SH-SY5Y (cell line): ENCODE data around the gene DYNC1LI1.

Experiments used
- GATA2 ChIP-seq: IDR thresholded peaks from 2 replicates; pipeline ENCODE4 v1.6.1; 2011; ENCODE audit warnings: mild to moderate bottlenecking, low read depth, low read length
- GATA3 ChIP-seq: IDR thresholded peaks from 2 replicates; pipeline ENCODE4 v1.6.1; 2011; ENCODE audit warnings: low read depth, mild to moderate bottlenecking, low read length, moderate library complexity

DNA sequence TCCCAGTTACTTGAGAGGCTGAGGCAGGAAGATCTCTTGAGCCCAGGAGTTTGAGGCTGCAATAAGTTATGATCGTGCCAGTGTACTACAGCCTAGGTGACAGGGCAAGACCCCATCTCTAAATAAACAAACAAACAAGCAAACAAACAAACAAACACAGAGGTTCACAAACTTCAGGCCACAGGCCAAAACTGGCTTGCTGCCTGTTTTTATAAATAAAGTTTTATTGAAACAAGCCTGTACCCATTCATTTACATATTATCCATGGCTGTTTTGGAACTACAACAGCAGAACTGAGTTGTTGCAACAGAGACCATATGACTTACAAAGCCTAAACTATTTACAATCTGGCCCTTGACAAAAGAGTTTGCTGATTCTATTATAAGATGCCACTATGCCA is 6.5 kb downstream of the DYNC1LI1 start:
- no peak for TF ChIP-seq GATA3
- TF ChIP-seq GATA2, result no peak
